ENCODE data around the gene C1QTNF2. TPM values are rescaled to one million over a fixed set of nuclear protein-coding genes. Genes with fewer than 3 reads are reported as not detected.

C1QTNF2 gene
- total RNA-seq, 4 donors from 2014 or later = 0.59 to 0.65 TPM; not detected in 2

GRCh38 chr5:160324886-160325285 is 45.5 kb downstream of the C1QTNF2 start:
- DNase-seq (ENCODE audit: low spot score in 2 of 2) = no peak
- intact Hi-C loops (cut with DNase I; ENCODE audit: low total_unique reads) = no loop called here
- no peak for TF ChIP-seq POLR2A (IDR thresholded peaks at IDR 0.05)
- TF ChIP-seq CTCF (IDR thresholded peaks at IDR 0.05) = no peak
- 66 to 85% methylated on average over 2 of the region's 2 CpGs for WGBS, 2 donors
- no peak overlapping the region for H3K4me3 ChIP-seq (ENCODE audit: low read depth, poor library complexity, severe bottlenecking)

- no peak overlapping the region for H3K4me3 ChIP-seq (ENCODE audit: low read depth, poor library complexity, severe bottlenecking)
- WGBS, 2 donors = 95% methylated on average over 4 of the region's 4 CpGs
- TF ChIP-seq POLR2A (IDR thresholded peaks at IDR 0.05) (no peak), CTCF (IDR thresholded peaks at IDR 0.05) (no peak)
- intact Hi-C loops (cut with DNase I; ENCODE audit: low total_unique reads) = no loop called here
- no peak for DNase-seq (ENCODE audit: low spot score in 2 of 2)
Observed at GRCh38 chr5:160318409-160318808, 52.0 kb downstream of the C1QTNF2 start.

GRCh38 chr5:160317434-160317833 is 53.0 kb downstream of the C1QTNF2 start:
- no peak for TF ChIP-seq CTCF (IDR thresholded peaks at IDR 0.05)
- TF ChIP-seq POLR2A (IDR thresholded peaks at IDR 0.05) = no peak
- intact Hi-C loops (cut with DNase I; ENCODE audit: low total_unique reads) = no loop called here
- 90% methylated on average over 5 of the region's 5 CpGs for WGBS, 2 donors
- DNase-seq (ENCODE audit: low spot score in 2 of 2) = no peak
- no peak overlapping the region for H3K4me3 ChIP-seq (ENCODE audit: low read depth, poor library complexity, severe bottlenecking)

- intact Hi-C loops (cut with DNase I; ENCODE audit: low total_unique reads) = no loop called here
- 48 to 52% methylated on average over 1 of the region's 1 CpG for WGBS, 2 donors
- TF ChIP-seq POLR2A (IDR thresholded peaks at IDR 0.05) (no peak), CTCF (IDR thresholded peaks at IDR 0.05) (no peak)
- DNase-seq (ENCODE audit: low spot score in 2 of 2) = no peak
- H3K4me3 ChIP-seq (ENCODE audit: low read depth, poor library complexity, severe bottlenecking) = no peak overlapping the region
Observed at GRCh38 chr5:160315968-160316367, 54.5 kb downstream of the C1QTNF2 start.

GRCh38 chr5:160312960-160313727 is 57.3 kb downstream of the C1QTNF2 start:
- intact Hi-C loops (cut with DNase I; ENCODE audit: low total_unique reads) = no loop called here
- no peak for DNase-seq (ENCODE audit: low spot score in 2 of 2)

More at GRCh38 chr5:160312960-160313727, 57.3 kb downstream of the C1QTNF2 start:
- TF ChIP-seq CTCF (IDR thresholded peaks at IDR 0.05) = no peak
- no peak for TF ChIP-seq POLR2A (IDR thresholded peaks at IDR 0.05)
- no peak overlapping the region for H3K4me3 ChIP-seq (ENCODE audit: low read depth, poor library complexity, severe bottlenecking)
- 29 to 33% methylated on average over 8 of the region's 8 CpGs for WGBS, 2 donors
